Colon (tissue), 2 donors: ENCODE measurements around the gene EIF4E1B.
A peak's percentile ranks its signal among the peaks of the same experiment; 100 is the strongest.
"Not testable (repeated sequence)": the region's sequence is repeated elsewhere in the genome, so short reads cannot be mapped to it uniquely, and the experiment has no call there.

Experiments
- FAIRE-seq: peaks from 2 replicates; lab custom pipeline; 2012; peaks lifted over from hg19 to GRCh38; lab: Jason Lieb, UNC
- donor health status: control.
- donor health status: control.

The EIF4E1B gene

DNA sequence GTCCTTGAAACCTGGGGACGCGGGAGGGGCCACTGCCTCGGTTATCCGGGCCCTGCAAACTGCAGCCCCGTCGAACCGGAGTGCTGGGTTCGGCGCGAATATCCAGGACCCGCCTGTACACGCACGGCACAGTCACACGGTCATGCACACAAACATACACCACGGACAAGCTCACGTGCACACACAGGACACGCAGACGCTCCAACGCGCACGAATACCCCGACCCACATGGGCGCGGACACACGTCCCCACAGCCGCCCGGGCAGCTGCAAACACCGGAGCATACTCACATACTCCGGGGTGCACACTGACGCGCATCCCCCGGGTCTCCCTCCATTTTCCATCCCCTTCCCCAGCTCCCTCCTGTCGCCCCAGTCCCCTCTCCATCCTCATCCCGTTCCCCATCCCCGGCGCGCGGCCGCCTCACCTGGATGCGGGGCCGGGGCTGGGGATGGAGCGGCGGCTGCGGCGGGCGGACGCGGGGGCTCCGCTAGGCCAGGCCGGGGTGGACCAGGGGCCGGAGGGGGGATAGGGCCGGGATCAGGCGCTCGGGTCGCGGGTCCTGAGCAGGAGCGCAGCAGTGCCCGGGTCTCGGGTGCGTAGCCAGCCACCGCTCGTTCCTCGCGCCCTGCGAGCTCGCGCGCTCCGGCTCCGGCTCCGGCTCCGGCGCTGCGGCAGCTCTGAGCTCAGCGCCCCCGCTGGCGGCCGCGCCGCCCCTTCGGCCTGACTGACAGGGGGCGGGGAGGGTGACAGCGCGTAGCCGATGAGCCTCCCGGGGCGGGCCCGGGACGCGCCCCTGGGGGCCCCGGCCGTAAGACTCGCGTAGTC is at the start of gene EIF4E1B, which contains the start of gene SNCB:
Gene EIF4E1B, plus strand, starts transcription at position 823 of the 828 bp plus-strand sequence. CDS start 12,113 bp downstream, outside the sequence.
Gene SNCB, minus strand, starts transcription at position 682 of the 828 bp plus-strand sequence. CDS start 880 bp downstream, outside the sequence.
- FAIRE-seq, result no peak

DNA sequence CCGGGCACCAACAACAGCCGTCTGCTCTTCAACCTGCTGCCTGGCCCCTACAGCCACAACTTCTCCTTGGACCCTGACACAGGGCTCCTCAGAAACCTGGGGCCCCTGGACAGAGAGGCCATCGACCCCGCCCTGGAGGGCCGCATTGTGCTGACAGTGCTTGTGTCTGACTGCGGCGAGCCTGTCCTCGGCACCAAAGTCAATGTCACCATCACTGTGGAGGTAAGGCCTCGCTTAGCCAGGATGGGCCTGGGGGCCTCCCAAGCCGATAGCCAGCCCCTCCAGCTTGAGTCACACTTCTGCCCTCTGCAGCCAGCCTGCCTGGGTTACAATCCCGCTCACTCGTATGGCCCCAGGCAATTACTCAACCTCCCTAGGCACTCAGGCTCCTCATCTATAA is 49.1 kb upstream of the EIF4E1B start:
- FAIRE-seq, result no peak

- FAIRE-seq, result no peak
Measured at GRCh38 chr5:176583076-176583475, 47.4 kb upstream of the EIF4E1B start.

DNA sequence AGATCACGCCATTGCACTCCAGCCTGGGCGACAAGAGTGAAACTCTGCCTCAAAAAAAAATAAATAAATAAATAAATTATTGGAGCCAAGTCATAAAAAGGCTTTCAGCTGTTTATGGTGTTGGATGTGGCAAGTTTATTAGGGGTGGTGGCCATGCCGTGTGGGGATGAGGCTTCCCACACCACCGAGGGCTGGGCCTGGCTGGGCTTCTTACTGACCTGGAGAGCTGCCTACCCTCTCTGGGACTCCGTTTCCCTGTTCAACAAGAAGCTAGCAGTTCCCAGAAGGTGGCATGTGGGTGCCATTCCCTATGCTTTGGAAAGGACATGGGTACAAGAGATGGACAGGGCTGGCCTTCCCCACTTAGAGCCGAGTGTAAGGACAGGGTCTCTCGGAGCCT is 43.1 kb upstream of the EIF4E1B start:
- no peak for FAIRE-seq

- no peak for FAIRE-seq
Measured at GRCh38 chr5:176588297-176588696, 42.2 kb upstream of the EIF4E1B start.

DNA sequence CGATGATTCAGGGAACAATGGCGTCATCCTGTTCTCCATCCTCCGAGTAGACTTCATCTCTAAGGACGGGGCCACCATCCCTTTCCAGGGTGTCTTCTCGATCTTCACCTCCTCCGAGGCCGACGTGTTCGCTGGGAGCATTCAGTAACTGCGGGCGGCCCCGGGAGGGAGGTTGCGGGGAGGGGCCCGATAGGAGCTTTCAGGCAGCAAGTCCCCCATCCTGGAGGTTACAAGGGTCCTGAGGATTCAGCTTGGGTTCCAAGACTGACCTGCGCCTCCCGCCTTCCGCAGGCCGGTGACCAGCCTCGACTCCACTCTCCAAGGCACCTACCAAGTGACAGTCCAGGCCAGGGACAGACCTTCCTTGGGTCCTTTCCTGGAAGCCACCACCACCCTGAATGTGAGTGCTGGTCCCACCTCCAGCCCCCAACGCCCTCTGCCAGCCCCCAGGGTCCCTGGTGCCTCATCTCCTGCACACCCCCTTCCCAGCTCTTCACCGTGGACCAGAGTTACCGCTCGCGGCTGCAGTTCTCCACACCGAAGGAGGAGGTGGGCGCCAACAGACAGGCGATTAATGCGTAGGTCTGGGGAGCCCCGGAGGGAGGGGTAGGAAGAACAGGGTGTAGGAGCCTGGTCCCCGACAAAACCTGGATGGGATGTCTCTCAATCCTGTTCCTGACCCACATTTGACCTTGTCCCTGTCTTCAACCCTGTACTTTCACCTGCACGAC is 41.3 kb upstream of the EIF4E1B start:
- no peak for FAIRE-seq

GRCh38 chr5:176590035-176590717 is 40.3 kb upstream of the EIF4E1B start:
- no peak for FAIRE-seq

GRCh38 chr5:176591667-176592066 is 38.8 kb upstream of the EIF4E1B start:
- FAIRE-seq, result peak; percentile 100

- FAIRE-seq, result no peak
Measured at GRCh38 chr5:176592573-176592972, 37.9 kb upstream of the EIF4E1B start.

DNA sequence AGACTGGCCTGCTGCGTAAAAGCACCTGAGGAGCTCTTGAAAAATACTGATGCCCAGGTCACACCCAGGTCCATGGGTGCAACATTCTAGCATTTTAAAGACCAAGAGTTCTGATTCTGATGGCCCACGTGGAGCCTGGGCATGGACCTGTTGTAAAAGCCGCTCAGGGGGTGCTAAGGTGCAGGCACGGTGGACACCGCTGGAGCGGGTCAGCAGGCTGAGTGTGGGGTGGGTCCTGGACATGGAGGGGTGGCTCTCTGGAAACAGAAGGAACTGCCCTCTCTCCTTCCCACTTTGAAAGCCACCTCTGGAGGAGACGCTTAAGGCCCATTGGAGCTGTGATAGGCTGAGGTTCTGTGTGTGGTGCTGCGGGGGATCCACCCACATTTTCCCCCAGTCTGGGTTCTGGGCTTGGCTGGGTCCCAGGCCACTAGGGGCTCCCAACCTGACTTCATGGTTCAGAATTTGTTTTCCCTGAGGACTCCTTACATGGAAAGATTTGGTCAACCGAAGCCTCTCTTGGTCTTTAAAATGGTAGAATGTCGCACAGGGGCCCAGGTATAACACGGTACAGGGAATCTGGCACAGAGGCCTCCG is 37.1 kb upstream of the EIF4E1B start:
- no peak for FAIRE-seq

GRCh38 chr5:176594554-176594953 is 35.9 kb upstream of the EIF4E1B start:
- FAIRE-seq, result no peak

- FAIRE-seq, result no peak
Measured at GRCh38 chr5:176595386-176595943, 35.0 kb upstream of the EIF4E1B start.

GRCh38 chr5:176596069-176596644 is 34.3 kb upstream of the EIF4E1B start:
- FAIRE-seq, result no peak

- FAIRE-seq, result no peak
Measured at GRCh38 chr5:176596689-176597416, 33.6 kb upstream of the EIF4E1B start.

DNA sequence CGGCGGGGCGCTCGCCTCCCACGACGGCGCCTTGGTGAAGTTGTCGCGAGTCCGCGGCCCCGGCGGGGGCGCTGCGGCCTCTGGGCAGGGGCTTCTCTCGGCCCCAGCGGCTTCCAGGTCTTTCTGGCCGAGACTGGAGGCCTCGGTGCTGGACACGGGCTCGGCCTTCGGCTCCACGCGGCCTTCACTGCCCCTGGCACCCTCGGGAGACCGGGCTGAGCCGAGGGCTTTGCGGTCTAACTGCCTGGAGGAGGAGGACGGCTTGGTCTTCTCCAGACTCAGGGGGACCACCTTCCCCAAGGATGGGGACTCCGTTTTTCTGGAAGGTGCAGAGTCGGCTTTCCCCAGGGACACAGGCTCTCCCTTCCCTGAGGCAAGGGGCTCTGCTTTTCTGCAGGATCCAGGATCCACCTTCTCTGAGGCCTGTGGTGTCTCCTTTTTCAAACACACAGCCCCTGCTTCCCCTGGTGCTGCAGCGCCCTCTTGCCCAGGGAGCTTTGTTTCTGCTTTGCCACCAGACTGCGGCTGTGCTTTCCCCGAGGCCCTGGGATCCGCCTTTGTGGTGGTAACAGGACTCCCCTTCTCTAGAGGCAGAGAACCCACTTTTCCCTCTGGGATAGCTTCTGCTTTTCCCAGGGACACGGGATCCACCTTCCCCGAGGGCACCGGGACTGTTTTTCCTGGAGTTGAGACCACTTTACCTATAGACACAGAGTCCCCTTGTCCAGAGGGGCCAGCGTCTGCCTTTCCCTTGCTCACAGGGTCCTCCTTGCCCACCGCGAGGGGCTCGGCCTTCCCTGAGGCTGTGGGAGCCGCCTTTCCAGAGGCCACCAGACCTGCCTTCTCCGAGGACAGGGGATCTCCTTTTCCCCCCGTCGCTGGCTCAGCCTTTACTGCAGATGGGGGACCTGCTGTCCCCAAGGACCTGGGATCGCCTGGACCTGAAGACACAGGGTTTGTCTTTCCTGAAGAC is 32.8 kb upstream of the EIF4E1B start:
- FAIRE-seq, result no peak

- not testable (repeated sequence) for FAIRE-seq
Measured at GRCh38 chr5:176599749-176600430, 30.6 kb upstream of the EIF4E1B start.

DNA sequence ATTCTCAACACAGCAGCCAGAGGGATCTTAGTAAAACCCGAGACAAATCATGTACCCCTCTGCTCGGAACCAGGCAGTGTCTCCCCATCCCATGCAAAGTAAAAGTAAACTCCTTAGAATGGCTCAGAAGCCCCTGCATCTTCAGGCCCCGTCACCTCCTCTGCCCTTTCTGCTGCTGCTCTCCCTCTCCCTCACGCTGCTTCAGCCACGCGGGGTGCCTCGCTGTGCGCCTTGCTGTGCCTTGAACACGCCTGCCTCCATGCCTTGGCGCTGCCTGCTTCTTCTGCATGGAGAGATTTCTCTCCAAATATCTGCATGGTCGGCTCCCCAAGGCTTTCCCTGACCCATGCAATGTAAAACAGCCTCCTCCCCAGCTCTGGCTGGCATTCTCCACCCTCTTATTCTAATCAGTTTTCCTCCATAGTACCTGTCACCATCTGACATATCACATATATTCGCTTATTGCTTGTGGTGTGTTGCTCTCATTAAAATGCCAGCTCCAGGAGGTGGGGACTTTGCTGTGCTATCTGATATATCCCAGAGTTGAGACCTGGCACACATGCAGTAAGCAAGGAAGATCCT is 28.5 kb upstream of the EIF4E1B start:
- no peak for FAIRE-seq

DNA sequence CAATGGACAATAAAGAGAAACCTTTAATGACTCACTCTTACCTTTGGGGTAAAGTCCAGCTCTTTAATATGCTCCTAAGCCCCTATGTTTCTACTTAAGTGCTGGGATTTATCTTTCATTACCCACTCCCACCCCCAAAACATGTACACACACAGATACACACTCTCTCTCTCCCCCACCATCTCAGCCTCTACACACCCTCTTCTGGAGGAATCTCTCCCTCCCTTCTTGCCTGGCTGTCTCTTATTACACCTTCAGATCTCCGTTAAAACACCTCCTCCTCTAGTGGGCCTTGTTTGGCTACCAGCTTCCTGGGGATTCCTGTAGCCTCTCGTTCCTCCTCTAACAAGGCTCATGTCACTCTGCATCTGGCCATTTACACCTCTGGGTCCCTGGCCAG is 27.4 kb upstream of the EIF4E1B start:
- no peak for FAIRE-seq

- FAIRE-seq, result no peak
Measured at GRCh38 chr5:176606032-176606431, 24.4 kb upstream of the EIF4E1B start.
